Measurements from ENCODE around the gene ITGBL1. TPM values are rescaled to one million over a fixed set of nuclear protein-coding genes. Genes with fewer than 3 reads are reported as not detected.

ITGBL1 gene
- total and polyA plus RNA-seq, 2 of the 8 experiments (the other 6 are each of a cell fraction or from before 2014, with no cell fraction given): not detected

GRCh38 chr13:101576455-101576854 is 124.0 kb downstream of the ITGBL1 start:
- POLR2A ChIA-PET (ENCODE audit: partially characterized antibody): no interaction called here
- Histone ChIP-seq H3K4me2 (ENCODE audit: insufficient read depth in 1 of 2, low read depth in 2 of 2, low read length in 2 of 2) (no peak overlapping the region), H3K27ac (ENCODE audit: low read depth, low read length) (no peak overlapping the region), H2AFZ (ENCODE audit: low read length) (no peak overlapping the region; the same call in 1 of the 2 replicates), H3K27me3 (replicated peaks in 1 of 4; ENCODE audit: control insufficient read depth in 3 of 4, extremely low read depth in 1 of 4, insufficient read depth in 3 of 4, low read length in 3 of 4) (no peaks in the 10 kb centered on the region), H4K20me1 (replicated peaks in 1 of 2; ENCODE audit: control insufficient read depth in 1 of 2, insufficient read depth in 2 of 2, low read length in 2 of 2) (no peaks in the 10 kb centered on the region), H3K9ac (replicated peaks in 1 of 4; ENCODE audit: extremely low read depth in 1 of 4, low read depth in 3 of 4, low read length in 3 of 4) (no peak overlapping the region), H3K4me3 (ENCODE audit: extremely low read depth in 1 of 4, insufficient read depth in 2 of 4, low read depth in 3 of 4, low read length in 4 of 4) (no peak overlapping the region), H3K79me1 (ENCODE audit: low read depth, low read length) (no peaks in the 10 kb centered on the region), H2BK120ac (replicated peaks; ENCODE audit: low read depth, low read length) (no peak overlapping the region), H3K9me3 (ENCODE audit: insufficient read depth in 2 of 2, low read depth in 1 of 2, low read length in 1 of 2) (no peaks in the 10 kb centered on the region), H4K8ac (ENCODE audit: extremely low read depth, insufficient read depth, low read length) (no peak overlapping the region), H3K18ac (ENCODE audit: extremely low read depth, low read length) (no peak overlapping the region), H2AK5ac (ENCODE audit: low read depth, low read length) (no peak overlapping the region), H3K23ac (ENCODE audit: insufficient read length) (no peak overlapping the region), H3K23me2 (ENCODE audit: low read depth, low read length) (no peaks in the 10 kb centered on the region), H3K36me3 (ENCODE audit: control insufficient read depth in 2 of 4, insufficient read depth in 4 of 4, low read length in 3 of 4) (no peaks in the 10 kb centered on the region), H3K79me2 (ENCODE audit: control insufficient read depth in 1 of 2, insufficient read depth in 2 of 2, low read length in 2 of 2) (no peaks in the 10 kb centered on the region), H2BK15ac (ENCODE audit: low read length) (no peak overlapping the region), H2BK5ac (ENCODE audit: low read depth, low read length) (no peak overlapping the region), H2BK20ac (ENCODE audit: low read length) (no peak overlapping the region), H2BK12ac (ENCODE audit: low read depth, low read length) (no peak overlapping the region), H4K5ac (ENCODE audit: insufficient read length, low read depth, low read length) (no peak overlapping the region), H3K14ac (ENCODE audit: insufficient read length) (no peak overlapping the region), H3K4ac (replicated peaks; ENCODE audit: insufficient read length, low read depth, low read length) (no peak overlapping the region), H3K56ac (replicated peaks; ENCODE audit: insufficient read length, low read depth, low read length) (no peak overlapping the region), H4K91ac (replicated peaks; ENCODE audit: insufficient read length, low read length) (no peak overlapping the region), H3K4me1 (replicated peaks in 1 of 4; ENCODE audit: control insufficient read depth in 3 of 4, insufficient read depth in 4 of 4, low read length in 3 of 4) (no peaks in the 10 kb centered on the region)
- WGBS, 2 experiments (ENCODE audit: extremely low coverage in 1 of 2, insufficient coverage in 1 of 2, insufficient read length in 1 of 2, insufficient replicate concordance in 2 of 2, low coverage in 1 of 2, low lambda C conversion rate in 2 of 2, missing lambda C conversion rate in 1 of 2): 87% methylated on average over 4 of the region's 4 CpGs; no CpG with 5 or more reads in 1 of the 2 experiments
- CTCF ChIA-PET (ENCODE audit: partially characterized antibody): no interaction called here
- DNase-seq (ENCODE audit: low read depth in 1 of 2, low spot score in 2 of 2) (no peak), FAIRE-seq (no peak)
- TF ChIP-seq SIX5 (IDR thresholded peaks at IDR 0.05; ENCODE audit: low read depth, low read length) (no peak), SP4 (IDR thresholded peaks at IDR 0.05; ENCODE audit: low read length) (no peak), SIRT6 (IDR thresholded peaks at IDR 0.05; ENCODE audit: low read length) (no peak), EGR1 (IDR thresholded peaks at IDR 0.05; ENCODE audit: borderline replicate concordance, low read depth, low read length) (no peak), CBX5 (IDR thresholded peaks at IDR 0.05; ENCODE audit: low read depth, low read length) (no peak), SP2 (IDR thresholded peaks at IDR 0.05; ENCODE audit: low read length) (no peak), SRF (IDR thresholded peaks at IDR 0.05; ENCODE audit: low read depth, low read length) (no peak)
